GM21717 (cell line): ENCODE measurements around the gene UBXN1.
"Not testable (repeated sequence)": the region's sequence is repeated elsewhere in the genome, so short reads cannot be mapped to it uniquely, and the experiment has no call there.

Experiments used
- ATAC-seq: cut with Tn5 transposase; IDR thresholded peaks from one replicate; pipeline ENCODE4 v1.9.1; 2021; ENCODE audit warnings: mild to moderate bottlenecking, moderate library complexity; ENCODE audit not compliant: unreplicated experiment

The UBXN1 gene

GRCh38 chr11:62676698-62677097 lies 2.2 kb downstream of the UBXN1 start:
- ATAC-seq = no peak

DNA sequence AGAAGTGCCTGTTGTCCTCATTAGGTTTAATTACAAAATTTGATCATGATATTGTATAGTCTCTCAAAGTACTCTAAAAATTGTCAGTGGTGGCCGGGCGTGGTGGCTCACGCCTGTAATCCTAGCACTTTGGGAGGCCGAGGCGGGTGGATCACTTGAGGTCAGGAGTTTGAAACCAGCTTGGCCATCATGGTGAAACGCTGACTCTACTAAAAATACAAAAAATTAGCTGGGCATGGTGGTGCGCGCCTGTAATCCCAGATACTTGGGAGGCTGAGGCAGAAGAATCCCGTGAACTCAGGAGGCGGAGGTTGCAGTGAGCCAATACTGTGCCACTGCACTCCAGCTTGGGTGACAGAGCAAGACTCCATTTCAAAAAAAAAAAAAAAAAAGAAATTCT lies 3.5 kb downstream of the UBXN1 start:
- ATAC-seq = not testable (repeated sequence)

DNA sequence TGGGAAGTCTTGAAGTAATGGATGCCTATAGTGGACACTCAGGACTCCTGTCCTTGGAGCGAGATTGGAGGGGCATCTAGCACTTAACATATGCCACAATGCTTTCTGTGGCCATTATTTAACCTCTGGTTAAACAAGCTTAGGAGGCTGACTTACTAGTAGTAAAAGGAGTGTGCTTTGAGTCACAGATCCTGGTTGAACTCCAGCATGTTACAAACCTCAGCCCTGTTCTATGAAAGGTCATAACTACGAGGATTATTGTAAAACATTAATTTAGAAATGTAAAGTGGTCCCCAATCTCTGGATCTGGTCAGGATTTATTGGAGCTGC lies 5.7 kb downstream of the UBXN1 start:
- no peak for ATAC-seq

GRCh38 chr11:62671608-62672389 lies 7.1 kb downstream of the UBXN1 start, which contains the start of the genes LBHD1 and UQCC3:
Gene LBHD1 (minus strand): TSS chr11:62672267. CDS start chr11:62670031, 2,236 bp downstream.
Gene UQCC3 (plus strand): TSS chr11:62671673. CDS start chr11:62671746, 73 bp downstream.
- ATAC-seq = peak; percentile 47

DNA sequence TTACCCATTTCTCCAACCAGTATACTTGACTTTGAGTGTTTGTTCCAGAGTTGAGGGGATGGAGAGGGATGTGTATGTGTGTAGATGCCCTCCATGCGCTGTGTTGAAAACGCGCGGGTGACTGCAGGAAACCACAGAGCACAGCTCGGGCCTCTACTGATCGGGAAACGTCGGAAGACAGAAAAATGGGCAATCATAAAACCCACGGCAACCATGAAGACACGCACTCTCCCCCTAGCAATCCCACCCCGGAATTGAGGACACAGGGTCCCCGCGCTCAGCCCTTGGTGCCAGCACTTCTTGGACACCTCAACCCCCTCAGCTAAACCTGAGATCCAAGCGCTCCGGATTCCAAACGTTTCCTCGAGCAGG lies 7.7 kb downstream of the UBXN1 start:
- ATAC-seq = no peak

GRCh38 chr11:62669420-62670161 lies 9.3 kb downstream of the UBXN1 start:
- ATAC-seq = no peak

DNA sequence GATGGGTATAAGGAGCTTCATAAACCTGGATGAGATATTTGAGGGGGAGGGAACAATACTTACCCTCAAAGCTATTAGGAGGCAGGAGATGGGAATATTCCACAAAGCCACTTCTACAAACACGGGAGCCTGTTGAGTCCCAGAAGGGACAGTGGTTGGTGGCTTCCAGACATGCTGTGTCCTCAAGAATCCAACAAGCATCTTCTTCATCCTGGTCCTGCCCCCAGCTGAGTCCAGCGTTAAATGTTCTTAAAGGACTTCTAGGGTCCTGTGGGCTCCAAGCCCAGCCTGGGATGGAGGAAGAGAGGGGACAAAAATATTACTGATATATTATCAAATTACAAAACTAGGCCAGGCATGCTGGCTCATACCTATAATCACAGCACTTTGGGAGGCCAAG lies 11.4 kb downstream of the UBXN1 start:
- ATAC-seq = no peak

DNA sequence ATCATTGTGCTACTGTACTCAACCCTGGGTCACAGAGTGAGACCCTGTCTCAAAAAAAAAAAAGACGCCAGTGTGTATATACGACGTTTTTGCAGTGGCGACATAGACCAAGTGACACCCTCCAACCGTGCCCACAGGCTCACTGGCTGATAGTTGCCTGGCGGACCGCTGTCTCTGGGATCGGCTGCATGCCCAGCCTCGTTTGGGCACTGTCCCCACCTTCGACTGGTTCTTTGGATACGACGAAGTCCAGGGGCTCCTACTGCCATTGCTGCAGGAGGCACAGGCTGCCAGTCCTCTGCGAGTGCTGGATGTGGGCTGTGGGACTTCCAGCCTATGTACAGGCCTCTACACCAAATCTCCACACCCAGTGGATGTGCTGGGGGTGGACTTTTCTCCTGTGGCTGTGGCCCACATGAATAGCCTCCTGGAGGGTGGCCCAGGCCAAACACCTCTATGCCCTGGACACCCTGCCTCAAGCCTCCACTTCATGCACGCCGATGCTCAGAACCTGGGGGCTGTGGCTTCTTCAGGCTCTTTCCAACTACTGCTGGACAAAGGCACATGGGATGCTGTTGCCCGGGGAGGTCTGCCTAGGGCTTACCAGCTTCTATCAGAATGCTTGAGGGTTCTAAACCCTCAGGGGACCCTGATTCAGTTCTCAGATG lies 12.5 kb downstream of the UBXN1 start:
- no peak for ATAC-seq

DNA sequence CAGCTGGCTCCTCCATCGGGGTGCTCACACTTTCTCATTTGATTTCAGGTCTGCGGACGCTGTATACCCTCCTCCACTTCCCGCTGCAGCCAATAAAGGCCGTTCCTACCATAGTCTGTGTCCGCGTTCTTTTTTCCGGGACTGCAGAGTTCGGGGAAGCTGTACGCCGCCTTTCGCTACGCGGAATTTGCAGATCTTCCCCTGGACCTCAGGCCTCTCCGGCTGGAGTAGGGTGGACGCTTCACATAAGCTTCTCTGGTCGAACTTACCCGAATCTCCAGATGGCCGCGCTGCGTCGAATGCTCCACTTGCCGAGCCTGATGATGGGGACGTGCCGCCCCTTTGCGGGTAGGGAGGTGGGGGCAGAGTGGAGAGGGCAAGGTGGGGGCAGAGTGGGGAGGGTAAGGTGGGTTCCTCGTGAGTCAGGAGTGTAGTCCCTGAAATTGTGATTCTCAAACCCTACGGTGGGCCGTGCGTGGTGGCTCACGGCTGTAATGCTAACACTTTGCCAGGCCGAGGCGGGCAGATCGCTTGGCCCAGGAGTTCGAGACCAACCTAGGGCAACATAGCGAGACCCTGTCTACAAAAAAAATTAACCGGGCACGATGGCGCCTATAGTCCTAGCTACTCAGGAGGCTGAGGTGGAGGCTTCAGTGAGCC lies 13.1 kb downstream of the UBXN1 start:
- peak; percentile 15 for ATAC-seq

GRCh38 chr11:62665075-62665598 lies 13.7 kb downstream of the UBXN1 start, which contains the start of the genes C11orf98 and CSKMT:
Gene C11orf98 (minus strand): TSS chr11:62665210. CDS start chr11:62665169, 41 bp downstream.
Gene CSKMT (plus strand): TSS chr11:62665312. CDS start chr11:62665880, 568 bp downstream.
- peak; percentile 78 for ATAC-seq

GRCh38 chr11:62664405-62665074 lies 14.3 kb downstream of the UBXN1 start:
- peak; percentile 25 for ATAC-seq

GRCh38 chr11:62656796-62657429 lies 22.0 kb downstream of the UBXN1 start:
- no peak for ATAC-seq

DNA sequence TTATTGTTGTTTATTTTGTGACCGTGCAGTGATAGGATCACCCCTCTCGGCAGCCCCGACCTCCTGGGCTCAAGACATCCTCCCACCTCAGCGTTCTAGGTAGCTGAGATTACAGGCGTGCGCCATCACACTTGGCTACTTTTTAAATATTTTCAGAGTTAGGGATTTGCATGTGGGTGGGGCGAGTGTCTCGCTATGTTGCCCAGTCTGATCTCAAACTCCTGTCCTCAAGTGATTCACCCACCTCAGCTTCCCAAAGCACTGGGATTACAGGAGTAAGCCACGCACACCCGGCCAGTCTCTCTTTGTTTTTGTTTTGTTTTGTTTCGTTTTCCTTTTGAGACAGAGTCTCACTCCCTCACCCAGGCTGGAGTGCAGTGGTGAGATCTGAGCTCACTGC lies 24.6 kb downstream of the UBXN1 start:
- ATAC-seq = no peak

DNA sequence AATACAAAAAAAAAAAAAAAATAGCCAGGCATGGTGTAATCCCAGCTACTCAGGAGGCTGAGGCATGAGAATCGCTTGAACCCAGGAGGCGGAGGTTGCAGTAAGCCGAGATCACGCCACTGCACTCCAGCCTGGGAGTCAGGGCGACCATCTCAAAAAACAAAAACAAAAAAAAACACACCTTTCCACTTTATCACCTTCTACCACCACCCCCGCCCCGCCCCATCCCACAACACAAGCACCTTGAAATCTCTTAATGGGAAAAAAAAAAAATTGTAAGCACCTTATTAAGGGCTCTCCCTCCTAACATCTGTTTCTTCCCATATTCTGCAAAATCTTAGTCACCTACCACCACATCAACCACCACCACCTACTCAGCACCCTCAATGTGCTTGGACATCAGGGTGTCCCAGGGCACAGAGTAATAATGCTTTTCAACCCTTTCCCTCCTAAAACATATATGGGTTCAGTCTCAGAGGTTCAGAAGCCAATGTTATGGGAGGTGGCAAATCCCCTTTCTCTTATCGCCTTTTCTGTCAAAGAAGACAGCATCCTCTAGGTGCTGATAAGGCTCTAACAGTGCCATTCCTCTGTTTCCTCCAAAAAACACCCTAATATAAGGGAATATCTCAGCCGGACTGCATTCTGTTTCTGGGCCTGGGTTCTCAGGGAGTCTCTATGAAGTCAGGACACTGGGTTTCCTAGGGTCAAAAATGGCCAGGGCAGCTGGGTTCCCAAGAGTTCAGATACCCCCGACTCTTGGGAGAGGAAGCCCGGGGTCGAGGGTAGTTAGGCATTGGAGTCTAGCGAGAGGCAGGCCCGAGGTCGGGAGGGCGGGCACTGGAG lies 26.5 kb downstream of the UBXN1 start:
- peak; percentile 5 for ATAC-seq

GRCh38 chr11:62650283-62650682 lies 28.6 kb downstream of the UBXN1 start:
- ATAC-seq = not testable (repeated sequence)

DNA sequence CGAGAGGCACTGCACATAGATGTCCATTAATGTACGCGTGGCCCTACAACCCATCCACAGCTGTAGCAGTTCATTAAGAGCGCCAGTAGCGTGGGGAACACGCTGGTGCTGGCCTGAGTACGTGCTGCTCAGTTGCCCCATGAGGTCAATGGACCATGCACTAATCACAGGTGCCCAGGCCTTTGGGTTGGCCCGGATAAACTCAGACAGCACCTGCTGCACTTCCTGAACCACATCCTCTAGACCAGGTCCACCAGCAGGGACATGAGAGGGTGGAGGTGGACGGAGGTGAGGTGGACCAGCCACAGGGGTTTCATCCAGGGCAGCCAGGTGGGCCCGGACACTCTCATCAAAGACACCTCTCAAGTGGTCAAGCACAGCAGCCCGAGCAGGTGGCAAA lies 29.4 kb downstream of the UBXN1 start:
- ATAC-seq = no peak

- ATAC-seq = no peak
These were observed 29.9 kb downstream of the UBXN1 start for GRCh38 chr11:62648967-62649364.

- ATAC-seq = no peak
These were observed 30.5 kb downstream of the UBXN1 start for GRCh38 chr11:62648185-62648966.
